ENCODE data around the gene CCNL1. TPM values are rescaled to one million over a fixed set of nuclear protein-coding genes. Genes with fewer than 3 reads are reported as not detected.

The CCNL1 gene
- total and polyA plus RNA-seq, 2 of the 8 experiments (the other 6 are each of a cell fraction or from before 2014, with no cell fraction given): 64.5 to 68.6 TPM

- no peak overlapping the region for H2BK20ac ChIP-seq (ENCODE audit: low read length)
- FAIRE-seq: no peak
- no peak overlapping the region for H4K5ac ChIP-seq (ENCODE audit: insufficient read length, low read depth, low read length)
- no peaks in the 10 kb centered on the region for H4K20me1 ChIP-seq (replicated peaks in 1 of 2; ENCODE audit: control insufficient read depth in 1 of 2, insufficient read depth in 2 of 2, low read length in 2 of 2)
- no peaks in the 10 kb centered on the region; the same call in 1 of the 2 replicates for H3K23me2 ChIP-seq (ENCODE audit: low read depth, low read length)
- no peak overlapping the region for H3K23ac ChIP-seq (ENCODE audit: insufficient read length)
- H3K9ac ChIP-seq (replicated peaks in 1 of 4; ENCODE audit: extremely low read depth in 1 of 4, low read depth in 3 of 4, low read length in 3 of 4): no peak overlapping the region
- no peak overlapping the region for H3K4ac ChIP-seq (replicated peaks; ENCODE audit: insufficient read length, low read depth, low read length)
- H3K4me2 ChIP-seq (ENCODE audit: insufficient read depth in 1 of 2, low read depth in 2 of 2, low read length in 2 of 2): no peak overlapping the region
- H3K56ac ChIP-seq (replicated peaks; ENCODE audit: insufficient read length, low read depth, low read length): no peak overlapping the region
- H3K4me1 ChIP-seq (replicated peaks in 1 of 4; ENCODE audit: control insufficient read depth in 3 of 4, insufficient read depth in 4 of 4, low read length in 3 of 4): peaks cover 0 to 10% (median 5%) of the 10 kb centered on the region in 4 experiments; a peak in 5 of 7 replicates
- H2BK15ac ChIP-seq (ENCODE audit: low read length): no peak overlapping the region
- CTCF ChIA-PET (ENCODE audit: partially characterized antibody): interaction anchor here (0.5 to 56.4 kb wide), 4 partner anchors 4 to 1239 kb away, joined by 3 to 1014 read pairs (median 509); no protein-coding TSS in a partner anchor
- H3K36me3 ChIP-seq (ENCODE audit: control insufficient read depth in 2 of 4, insufficient read depth in 4 of 4, low read length in 3 of 4): no peaks in the 10 kb centered on the region
- H3K79me2 ChIP-seq (ENCODE audit: control insufficient read depth in 1 of 2, insufficient read depth in 2 of 2, low read length in 2 of 2): no peaks in the 10 kb centered on the region
- DNase-seq (ENCODE audit: low read depth in 1 of 2, low spot score in 2 of 2): no peak
- H2BK12ac ChIP-seq (ENCODE audit: low read depth, low read length): no peak overlapping the region; the same call in 1 of the 2 replicates
- H3K4me3 ChIP-seq (ENCODE audit: extremely low read depth in 1 of 4, insufficient read depth in 2 of 4, low read depth in 3 of 4, low read length in 4 of 4): no peak overlapping the region
- no peak overlapping the region for H2AFZ ChIP-seq (ENCODE audit: low read length)
- H3K27me3 ChIP-seq (replicated peaks in 1 of 4; ENCODE audit: control insufficient read depth in 3 of 4, extremely low read depth in 1 of 4, insufficient read depth in 3 of 4, low read length in 3 of 4): no peaks in the 10 kb centered on the region; a peak in 2 of 7 replicates
- H4K91ac ChIP-seq (replicated peaks; ENCODE audit: insufficient read length, low read length): no peak overlapping the region
- POLR2A ChIA-PET (ENCODE audit: partially characterized antibody): no interaction called here
- TF ChIP-seq CTCF (IDR thresholded peaks at IDR 0.05; ENCODE audit: control extremely low read depth in 1 of 3, insufficient read depth in 1 of 3, low read depth in 1 of 3, low read length in 3 of 3) (no peak), HDAC6 (IDR thresholded peaks at IDR 0.05; ENCODE audit: low read depth, low read length) (no peak), CHD1 (IDR thresholded peaks at IDR 0.05; ENCODE audit: low read depth, low read length) (no peak), SRF (IDR thresholded peaks at IDR 0.05; ENCODE audit: low read depth, low read length) (no peak)
- no peak overlapping the region for H3K27ac ChIP-seq (ENCODE audit: low read depth, low read length)
- no peak overlapping the region for H2AK5ac ChIP-seq (ENCODE audit: low read depth, low read length)
- H2BK120ac ChIP-seq (replicated peaks; ENCODE audit: low read depth, low read length): no peak overlapping the region
- H3K18ac ChIP-seq (ENCODE audit: extremely low read depth, low read length): no peak overlapping the region
- H2BK5ac ChIP-seq (ENCODE audit: low read depth, low read length): no peak overlapping the region
- no peaks in the 10 kb centered on the region for H3K9me3 ChIP-seq (ENCODE audit: insufficient read depth in 2 of 2, low read depth in 1 of 2, low read length in 1 of 2)
- H4K8ac ChIP-seq (ENCODE audit: extremely low read depth, insufficient read depth, low read length): no peak overlapping the region
- H3K14ac ChIP-seq (ENCODE audit: insufficient read length): no peak overlapping the region
- no peaks in the 10 kb centered on the region for H3K79me1 ChIP-seq (ENCODE audit: low read depth, low read length)
Measured at GRCh38 chr3:157125101-157125500, 34.8 kb downstream of the CCNL1 start.
